ENCODE results near the gene GJB4. TPM values are rescaled to one million over a fixed set of nuclear protein-coding genes. Genes with fewer than 3 reads are reported as not detected.

GJB4 gene
- polyA plus RNA-seq, 1 donor from 2014 or later = not detected

GRCh38 chr1:34790985-34791384, 31.4 kb downstream of the GJB4 start:
- Histone ChIP-seq H3K9me2 (ENCODE audit: insufficient read depth, low read length) (no peaks in the 10 kb centered on the region), H3K27ac (ENCODE audit: low read length) (no peak overlapping the region), H3K4me2 (ENCODE audit: low read length) (no peak overlapping the region), H3K79me2 (replicated peaks; ENCODE audit: insufficient read depth, low read length) (no peaks in the 10 kb centered on the region), H3F3A (ENCODE audit: insufficient read depth, low read length, poor library complexity, severe bottlenecking) (no peaks in the 10 kb centered on the region), H3K9ac (ENCODE audit: low read length) (no peak overlapping the region), H2AFZ (ENCODE audit: low read depth, low read length) (no peak overlapping the region), H3K27me3 (ENCODE audit: insufficient read depth, low read depth, low read length) (peaks cover 5% of the 10 kb centered on the region), H4K20me1 (ENCODE audit: insufficient read depth) (no peaks in the 10 kb centered on the region), H3K4me3 (ENCODE audit: low read length) (no peak overlapping the region), H3K9me3 (ENCODE audit: low read length) (no peaks in the 10 kb centered on the region), H3K36me3 (ENCODE audit: insufficient read depth, low read length) (no peaks in the 10 kb centered on the region)
- no peak for TF ChIP-seq CTCF (IDR thresholded peaks at IDR 0.05; ENCODE audit: poor library complexity, severe bottlenecking)

DNA sequence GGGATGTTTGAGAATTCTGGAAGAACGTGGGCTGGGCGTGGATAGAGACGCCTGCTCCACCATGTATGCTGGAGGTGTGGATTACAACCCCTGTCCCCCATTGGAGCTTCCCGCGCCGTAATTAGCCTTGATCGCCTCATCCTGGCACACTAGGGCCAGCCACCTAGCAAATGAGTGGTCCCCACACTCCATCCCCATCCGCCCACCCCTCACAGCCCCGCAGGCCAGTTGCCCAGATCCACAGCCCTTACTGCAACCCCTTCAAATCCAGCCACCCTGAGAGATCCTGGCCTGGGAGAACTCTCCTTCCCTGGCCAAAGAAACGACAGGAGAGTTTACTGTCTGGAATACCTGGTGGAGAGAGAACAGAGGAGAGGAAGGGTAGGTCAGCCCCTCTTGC, 32.9 kb downstream of the GJB4 start:
- no peak overlapping the region for H3K9ac ChIP-seq (ENCODE audit: low read length)
- no peak overlapping the region for H3K4me3 ChIP-seq (ENCODE audit: low read length)
- H3K79me2 ChIP-seq (replicated peaks; ENCODE audit: insufficient read depth, low read length) = no peaks in the 10 kb centered on the region
- TF ChIP-seq TAF1 (IDR thresholded peaks at IDR 0.05; ENCODE audit: low read depth) (no peak), REST (IDR thresholded peaks at IDR 0.05; ENCODE audit: borderline replicate concordance) (no peak), MXI1 (conservative IDR thresholded peaks at IDR 0.05; ENCODE audit: poor library complexity, severe bottlenecking) (no peak), SMC3 (conservative IDR thresholded peaks at IDR 0.05; ENCODE audit: poor library complexity) (no peak), EP300 (conservative IDR thresholded peaks at IDR 0.05; ENCODE audit: poor library complexity, severe bottlenecking) (no peak), RAD21 (conservative IDR thresholded peaks at IDR 0.05) (no peak), POLR2AphosphoS5 (IDR thresholded peaks at IDR 0.05) (no peak), EZH2 (IDR thresholded peaks at IDR 0.05; ENCODE audit: borderline replicate concordance, insufficient read depth, low read length, poor library complexity, severe bottlenecking) (no peak)
- no peaks in the 10 kb centered on the region for H3K9me3 ChIP-seq (ENCODE audit: low read length)
- no peak overlapping the region for H2AFZ ChIP-seq (ENCODE audit: low read depth, low read length)
- H3K9me2 ChIP-seq (ENCODE audit: insufficient read depth, low read length) = no peaks in the 10 kb centered on the region
- H4K20me1 ChIP-seq (ENCODE audit: insufficient read depth) = no peaks in the 10 kb centered on the region
- no peak overlapping the region for H3K4me2 ChIP-seq (ENCODE audit: low read length)
- no peaks in the 10 kb centered on the region for H3F3A ChIP-seq (ENCODE audit: insufficient read depth, low read length, poor library complexity, severe bottlenecking)
- H3K36me3 ChIP-seq (ENCODE audit: insufficient read depth, low read length) = no peaks in the 10 kb centered on the region
- peaks cover 5% of the 10 kb centered on the region for H3K27me3 ChIP-seq (ENCODE audit: insufficient read depth, low read depth, low read length)
- H3K27ac ChIP-seq (ENCODE audit: low read length) = no peak overlapping the region
